K562 (cell line): Measurements from ENCODE around the gene GPATCH4. TPM values are rescaled to one million over a fixed set of nuclear protein-coding genes. Genes with fewer than 3 reads are reported as not detected.

Experiments
- CREB5 ChIP-seq: fragments of 250-450 bp; sonication (Bioruptor Pico); IDR thresholded peaks from 2 replicates; pipeline ENCODE4 v1.5.0; 2020; ENCODE audit warnings: mild to moderate bottlenecking
- EHMT2 ChIP-seq: fragments of 450-650 bp; IDR thresholded peaks from 2 replicates; pipeline ENCODE4 v1.6.1; 2018; ENCODE audit warnings: antibody characterized with exemption
- LCOR ChIP-seq: sonication (generic); formaldehyde crosslinking; IDR thresholded peaks from 2 replicates; pipeline ENCODE4 v1.8.0; 2022; ENCODE audit warnings: mild to moderate bottlenecking, missing genetic modification reagents
- RAD21 ChIP-seq, 2 experiments: fragments of 250-450 bp in 1 of 2; fragments of 450-650 bp in 1 of 2; sonication (Bioruptor Pico) in 1 of 2; formaldehyde crosslinking in 1 of 2; IDR thresholded peaks in 1 of 2; conservative IDR thresholded peaks in 1 of 2; 2 replicates each; pipeline versions ENCODE4 v1.4.0 to v1.8.0; 2020 to 2022; ENCODE audit warnings: mild to moderate bottlenecking in 2 of 2, moderate library complexity in 1 of 2
- REST ChIP-seq, 2 experiments: fragments of 450-650 bp; formaldehyde crosslinking in 1 of 2; IDR thresholded peaks; 2 replicates each; pipeline versions ENCODE4 v1.4.0 to v1.6.1; 2014 to 2020; ENCODE audit warnings: mild to moderate bottlenecking in 2 of 2, borderline replicate concordance in 1 of 2, low read depth in 1 of 2
- SRSF7 ChIP-seq: fragments of 200-400 bp; formaldehyde crosslinking; optimal IDR thresholded peaks from 2 replicates; pipeline ENCODE3; 2017; ENCODE audit warnings: mild to moderate bottlenecking, low read depth, low read length
- ZBTB49 ChIP-seq: sonication (generic); formaldehyde crosslinking; IDR thresholded peaks from 2 replicates; pipeline ENCODE4 v1.8.0; 2022; ENCODE audit warnings: missing genetic modification reagents, mild to moderate bottlenecking, borderline replicate concordance
- ZFP30 ChIP-seq: fragments of 250-450 bp; sonication (Bioruptor Pico); IDR thresholded peaks from 2 replicates; pipeline ENCODE4 v1.8.0; 2022; ENCODE audit warnings: moderate library complexity, mild to moderate bottlenecking, inconsistent platforms, borderline replicate concordance
- ZNF445 ChIP-seq: fragments of 250-450 bp; sonication (Bioruptor Pico); IDR thresholded peaks from 2 replicates; pipeline ENCODE4 v1.4.0; 2020; ENCODE audit warnings: low read depth, mild to moderate bottlenecking, moderate library complexity
- polyA plus RNA-seq, 8 experiments: library from polyadenylated mRNA; depleted of rRNA in 4 of 8; stranded (reverse) in 5 of 8; unstranded in 3 of 8; fragments of >200 nt; fragmentation: Nextera tagmentation in 2 of 8; fragmentation: Illumina TruSeq in 1 of 8; extraction: Ambion mirVana in 2 of 8; extraction: Trizol in 1 of 8; gene quantifications; 2 replicates each; pipeline versions ENCODE4 v1.2.1 to v1.2.3, GENCODE V29; 2011 to 2014; ENCODE audit warnings: inconsistent platforms in 1 of 8, missing spikeins in 1 of 8
- total RNA-seq, 7 experiments: library from RNA; depleted of rRNA in 6 of 7; stranded (reverse); fragments of >200 nt in 6 of 7; fragmentation: Illumina TruSeq in 2 of 7; extraction: Trizol in 2 of 7; gene quantifications; 2 replicates each; pipeline versions ENCODE4 v1.2.1 to v1.2.3, GENCODE V29; 2011 to 2021; ENCODE audit warnings: low replicate concordance in 1 of 7
- TF ChIP-seq, protein P1 (sequence below): fragments of 450-650 bp; IDR thresholded peaks from 2 replicates; pipeline ENCODE4 v1.6.1; 2017; ENCODE audit warnings: antibody characterized with exemption, mild to moderate bottlenecking

GPATCH4 gene
- total and polyA plus RNA-seq, 9 of the 15 experiments (the other 6 are each of a cell fraction or from before 2014, with no cell fraction given), result 43.7 to 105 (median 76.5) TPM

- TF ChIP-seq ZBTB49 (CRISPR knock-in tag), result no peak
- TF ChIP-seq EHMT2, result peak; percentile 79; the same call in 1 of the 2 replicates
- peak; percentile 93 for TF ChIP-seq REST (IDR thresholded peaks at IDR 0.05; ENCODE audit: borderline replicate concordance)
- no peak for TF ChIP-seq REST (CRISPR knock-in tag; IDR thresholded peaks at IDR 0.05; ENCODE audit: low read depth)
- TF ChIP-seq SRSF7, result no peak
- TF ChIP-seq LCOR (CRISPR knock-in tag), result no peak
- TF ChIP-seq RAD21 (CRISPR knock-in tag; conservative IDR thresholded peaks at IDR 0.05 in 1 of 2, IDR thresholded peaks at IDR 0.05 in 1 of 2), result peak; percentile 48 to 80
- TF ChIP-seq CREB5 (CRISPR knock-in tag), result no peak
- no peak for TF ChIP-seq ZFP30 (CRISPR knock-in tag)
- TF ChIP-seq, protein P1, sequence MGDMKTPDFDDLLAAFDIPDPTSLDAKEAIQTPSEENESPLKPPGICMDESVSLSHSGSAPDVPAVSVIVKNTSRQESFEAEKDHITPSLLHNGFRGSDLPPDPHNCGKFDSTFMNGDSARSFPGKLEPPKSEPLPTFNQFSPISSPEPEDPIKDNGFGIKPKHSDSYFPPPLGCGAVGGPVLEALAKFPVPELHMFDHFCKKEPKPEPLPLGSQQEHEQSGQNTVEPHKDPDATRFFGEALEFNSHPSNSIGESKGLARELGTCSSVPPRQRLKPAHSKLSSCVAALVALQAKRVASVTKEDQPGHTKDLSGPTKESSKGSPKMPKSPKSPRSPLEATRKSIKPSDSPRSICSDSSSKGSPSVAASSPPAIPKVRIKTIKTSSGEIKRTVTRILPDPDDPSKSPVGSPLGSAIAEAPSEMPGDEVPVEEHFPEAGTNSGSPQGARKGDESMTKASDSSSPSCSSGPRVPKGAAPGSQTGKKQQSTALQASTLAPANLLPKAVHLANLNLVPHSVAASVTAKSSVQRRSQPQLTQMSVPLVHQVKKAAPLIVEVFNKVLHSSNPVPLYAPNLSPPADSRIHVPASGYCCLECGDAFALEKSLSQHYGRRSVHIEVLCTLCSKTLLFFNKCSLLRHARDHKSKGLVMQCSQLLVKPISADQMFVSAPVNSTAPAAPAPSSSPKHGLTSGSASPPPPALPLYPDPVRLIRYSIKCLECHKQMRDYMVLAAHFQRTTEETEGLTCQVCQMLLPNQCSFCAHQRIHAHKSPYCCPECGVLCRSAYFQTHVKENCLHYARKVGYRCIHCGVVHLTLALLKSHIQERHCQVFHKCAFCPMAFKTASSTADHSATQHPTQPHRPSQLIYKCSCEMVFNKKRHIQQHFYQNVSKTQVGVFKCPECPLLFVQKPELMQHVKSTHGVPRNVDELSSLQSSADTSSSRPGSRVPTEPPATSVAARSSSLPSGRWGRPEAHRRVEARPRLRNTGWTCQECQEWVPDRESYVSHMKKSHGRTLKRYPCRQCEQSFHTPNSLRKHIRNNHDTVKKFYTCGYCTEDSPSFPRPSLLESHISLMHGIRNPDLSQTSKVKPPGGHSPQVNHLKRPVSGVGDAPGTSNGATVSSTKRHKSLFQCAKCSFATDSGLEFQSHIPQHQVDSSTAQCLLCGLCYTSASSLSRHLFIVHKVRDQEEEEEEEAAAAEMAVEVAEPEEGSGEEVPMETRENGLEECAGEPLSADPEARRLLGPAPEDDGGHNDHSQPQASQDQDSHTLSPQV, result no peak
- TF ChIP-seq ZNF445, result no peak
Measured at GRCh38 chr1:156627313-156627880, 26.1 kb upstream of the GPATCH4 start (continued).
